Measurements from ENCODE around the gene SFXN3. TPM values are rescaled to one million over a fixed set of nuclear protein-coding genes. Genes with fewer than 3 reads are reported as not detected.

SFXN3 gene
- total and polyA plus RNA-seq, 3 donors from 2014 or later = 38.5 to 125 (median 70.7) TPM

GRCh38 chr10:100989088-100989487, 41.9 kb upstream of the SFXN3 start:
- Histone ChIP-seq H3K4me3 (peak overlapping the region in 1 of 2 donors; percentile 9), H3K36me3 (ENCODE audit: low read depth, missing control alignments) (no peaks in the 10 kb centered on the region), H3K9me3 (no peaks in the 10 kb centered on the region), H3K27ac (peak overlapping the region; percentile 57 to 65), H3K4me1 (peaks cover 24% of the 10 kb centered on the region), H3K27me3 (no peaks in the 10 kb centered on the region)
- DNase-seq = peak; percentile 79
- 65 to 82% methylated on average over 21 of the region's 21 CpGs for WGBS, 2 donors
- intact Hi-C loops (cut with DNase I; ENCODE audit: low total_unique reads) = no loop called here
- TF ChIP-seq POLR2A (IDR thresholded peaks at IDR 0.05) = no peak
- TF ChIP-seq, protein P1, sequence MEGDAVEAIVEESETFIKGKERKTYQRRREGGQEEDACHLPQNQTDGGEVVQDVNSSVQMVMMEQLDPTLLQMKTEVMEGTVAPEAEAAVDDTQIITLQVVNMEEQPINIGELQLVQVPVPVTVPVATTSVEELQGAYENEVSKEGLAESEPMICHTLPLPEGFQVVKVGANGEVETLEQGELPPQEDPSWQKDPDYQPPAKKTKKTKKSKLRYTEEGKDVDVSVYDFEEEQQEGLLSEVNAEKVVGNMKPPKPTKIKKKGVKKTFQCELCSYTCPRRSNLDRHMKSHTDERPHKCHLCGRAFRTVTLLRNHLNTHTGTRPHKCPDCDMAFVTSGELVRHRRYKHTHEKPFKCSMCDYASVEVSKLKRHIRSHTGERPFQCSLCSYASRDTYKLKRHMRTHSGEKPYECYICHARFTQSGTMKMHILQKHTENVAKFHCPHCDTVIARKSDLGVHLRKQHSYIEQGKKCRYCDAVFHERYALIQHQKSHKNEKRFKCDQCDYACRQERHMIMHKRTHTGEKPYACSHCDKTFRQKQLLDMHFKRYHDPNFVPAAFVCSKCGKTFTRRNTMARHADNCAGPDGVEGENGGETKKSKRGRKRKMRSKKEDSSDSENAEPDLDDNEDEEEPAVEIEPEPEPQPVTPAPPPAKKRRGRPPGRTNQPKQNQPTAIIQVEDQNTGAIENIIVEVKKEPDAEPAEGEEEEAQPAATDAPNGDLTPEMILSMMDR (IDR thresholded peaks at IDR 0.05) = no peak

DNA sequence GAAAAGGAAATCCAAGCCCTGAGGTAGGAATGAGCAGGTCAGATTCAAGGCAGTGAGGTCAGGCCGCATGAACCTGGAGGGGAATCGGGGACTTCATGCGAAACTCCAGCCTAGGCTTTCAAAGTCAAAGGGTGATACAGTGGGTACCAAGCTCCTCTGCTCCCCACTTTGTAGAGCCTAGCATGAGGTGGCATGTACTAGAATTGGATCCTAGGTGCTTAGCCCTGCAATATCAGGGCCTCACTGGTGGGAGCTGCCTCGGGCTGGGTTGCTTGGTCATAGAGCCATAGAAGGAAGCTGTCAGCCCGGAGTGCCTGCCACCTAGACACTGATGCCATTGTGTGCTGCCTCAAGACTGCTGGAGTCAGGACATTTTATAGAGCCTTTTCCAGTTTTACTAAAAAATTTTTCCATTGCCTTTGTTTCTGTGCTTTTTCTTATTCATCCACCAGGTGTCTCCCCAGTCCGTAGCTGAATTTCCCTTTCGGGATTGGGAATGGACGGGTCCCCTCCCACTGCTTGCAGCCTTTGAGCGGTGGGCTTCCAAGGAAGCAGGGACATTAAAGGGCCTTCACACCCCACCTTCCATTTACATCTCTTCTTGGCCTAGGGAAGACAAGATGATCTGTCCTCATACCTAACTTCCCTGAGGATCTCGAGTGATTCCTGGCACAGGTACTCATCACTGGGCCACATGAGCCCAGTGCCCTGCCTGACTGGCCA, 36.9 kb upstream of the SFXN3 start:
- no peak for TF ChIP-seq POLR2A (IDR thresholded peaks at IDR 0.05)
- TF ChIP-seq, protein P1 (IDR thresholded peaks at IDR 0.05) = peak; percentile 59 to 67 (median 64)
- Histone ChIP-seq H3K9me3 (no peaks in the 10 kb centered on the region), H3K27ac (no peak overlapping the region), H3K4me3 (no peak overlapping the region), H3K4me1 (peaks cover 14% of the 10 kb centered on the region), H3K27me3 (no peaks in the 10 kb centered on the region), H3K36me3 (ENCODE audit: low read depth, missing control alignments) (no peaks in the 10 kb centered on the region)
- 55 to 61% methylated on average over 10 of the region's 10 CpGs for WGBS, 2 donors
- peak; percentile 49 for DNase-seq
- intact Hi-C loops (cut with DNase I; ENCODE audit: low total_unique reads) = no loop called here

DNA sequence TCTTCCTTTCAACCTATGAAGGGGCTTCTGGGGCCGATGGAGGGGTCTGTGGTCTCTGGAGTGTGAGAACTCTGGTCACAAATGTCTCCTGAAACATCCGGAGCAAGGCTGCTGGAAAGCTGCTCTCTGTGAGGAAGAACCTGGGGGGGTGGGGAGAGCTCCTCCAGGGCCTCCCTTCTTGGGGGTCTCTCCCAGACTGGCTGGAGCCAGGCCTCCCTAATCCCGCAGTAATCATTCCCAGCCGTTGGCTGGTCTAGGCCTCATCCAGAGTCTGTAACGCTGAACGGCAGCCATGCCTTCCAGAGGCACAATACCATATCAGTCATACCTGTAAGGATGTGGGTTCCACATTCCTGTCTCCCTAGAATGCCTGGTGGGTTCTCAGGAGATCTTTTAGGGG, 35.9 kb upstream of the SFXN3 start:
- Histone ChIP-seq H3K36me3 (ENCODE audit: low read depth, missing control alignments) (no peaks in the 10 kb centered on the region), H3K4me3 (no peak overlapping the region), H3K27ac (peak overlapping the region in 1 of 2 donors; percentile 24), H3K9me3 (no peaks in the 10 kb centered on the region), H3K27me3 (no peaks in the 10 kb centered on the region), H3K4me1 (peaks cover 13% of the 10 kb centered on the region)
- DNase-seq = no peak
- intact Hi-C loops (cut with DNase I; ENCODE audit: low total_unique reads) = no loop called here
- 35 to 55% methylated on average over 6 of the region's 6 CpGs for WGBS, 2 donors
- TF ChIP-seq, protein P1 (IDR thresholded peaks at IDR 0.05) = no peak
- no peak for TF ChIP-seq POLR2A (IDR thresholded peaks at IDR 0.05)

DNA sequence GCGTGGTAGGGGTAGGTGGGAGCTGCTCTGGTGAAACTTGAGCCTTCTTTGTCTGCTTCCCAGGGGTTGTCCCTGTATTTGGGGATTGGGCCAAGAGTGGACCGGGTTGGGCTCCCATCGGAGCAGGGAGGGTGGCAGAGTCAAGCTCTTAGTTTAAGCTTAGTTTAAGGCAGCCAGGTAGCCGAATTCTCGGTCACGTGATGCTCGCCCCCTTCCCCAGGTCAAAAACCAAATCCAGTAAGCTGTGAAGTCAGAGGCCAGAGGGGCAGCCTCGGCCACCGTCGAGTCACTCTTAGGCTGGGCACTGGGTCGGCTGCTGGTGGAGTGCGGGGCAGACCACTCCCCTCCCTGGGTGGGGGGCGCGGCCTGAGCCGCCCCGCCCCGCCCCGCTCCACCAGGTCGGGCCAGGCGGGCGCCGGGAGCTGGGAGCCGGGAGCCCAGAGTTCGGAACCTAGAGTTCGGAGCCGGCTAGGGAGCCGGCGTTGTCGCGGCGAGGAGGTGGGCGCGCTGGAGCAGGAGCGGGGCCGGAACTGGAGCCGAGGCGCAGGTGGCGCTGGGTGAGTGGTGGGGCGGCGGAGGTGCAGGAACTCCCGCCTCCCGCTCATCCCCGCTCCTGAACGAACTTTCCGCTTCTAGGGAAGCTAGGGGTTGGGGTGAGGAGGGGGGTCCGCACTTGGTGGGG, 34.2 kb upstream of the SFXN3 start:
- Histone ChIP-seq H3K4me1 (peaks cover 26% of the 10 kb centered on the region), H3K36me3 (ENCODE audit: low read depth, missing control alignments) (no peaks in the 10 kb centered on the region), H3K27ac (peak overlapping the region; percentile 99 to 100), H3K4me3 (peak overlapping the region; percentile 76 to 97), H3K27me3 (no peaks in the 10 kb centered on the region), H3K9me3 (no peaks in the 10 kb centered on the region)
- WGBS, 2 donors = 9 to 17% methylated on average over 14 to 33 of the region's 46 CpGs
- TF ChIP-seq, protein P1 (IDR thresholded peaks at IDR 0.05) = no peak
- TF ChIP-seq POLR2A (IDR thresholded peaks at IDR 0.05) = no peak
- intact Hi-C loops (cut with DNase I; ENCODE audit: low total_unique reads) = no loop called here
- peak; percentile 46 for DNase-seq

All from testis (tissue), 3 donors.